Caco-2 (cell line): ENCODE measurements around the gene PPP6R3. TPM values are rescaled to one million over a fixed set of nuclear protein-coding genes. Genes with fewer than 3 reads are reported as not detected.
A peak's percentile ranks its signal among the peaks of the same experiment; 100 is the strongest.

Source experiments
- BruUV-seq: library from RNA; stranded (reverse); fragments of 400-500 nt; replicated peaks from 2 replicates; lab custom pipeline; 2021; lab: Mats Ljungman, UMichigan
- CTCF ChIA-PET: fragments of 300-600 bp; sonication (Branson Sonifier 250); formaldehyde crosslinking; loops from one replicate; lab custom pipeline; 2022; ENCODE audit warnings: antibody characterized with exemption; lab: Charles Lee
- POLR2A ChIA-PET: fragments of 300-600 bp; sonication (Branson Sonifier 250); formaldehyde crosslinking; loops from one replicate; lab custom pipeline; 2022; ENCODE audit warnings: antibody characterized with exemption; lab: Charles Lee
- DNase-seq, 2 experiments: peaks; one replicate each; pipeline versions ENCODE4 v3.0.0 to v3.0.0-alpha.2; 2020 to 2022
- H3K27me3 ChIP-seq: replicated peaks from 2 replicates; pipeline ENCODE4 v1.6.0; 2011; ENCODE audit warnings: low read length; ENCODE audit not compliant: control insufficient read depth, insufficient read depth
- H3K36me3 ChIP-seq: 2 replicates; pipeline ENCODE4 v1.5.1; 2011; ENCODE audit warnings: low read length; ENCODE audit not compliant: control insufficient read depth, insufficient read depth
- H3K4me1 ChIP-seq: fragments of 250-450 bp; sonication (Bioruptor Pico); 2 replicates; pipeline ENCODE4 v1.5.1; 2020; ENCODE audit warnings: mild to moderate bottlenecking
- H3K4me3 ChIP-seq: 2 replicates; pipeline ENCODE4 v1.5.1; 2011; ENCODE audit warnings: low read depth, mild to moderate bottlenecking, control low read depth, low read length
- H3K9me3 ChIP-seq: fragments of 250-450 bp; sonication (Bioruptor Pico); 2 replicates; pipeline ENCODE4 v1.5.1; 2020; ENCODE audit warnings: mild to moderate bottlenecking, moderate library complexity
- H3K27ac Mint-ChIP-seq: one replicate; pipeline ENCODE4 v1.8.0; 2022; ENCODE audit warnings: mixed read lengths; ENCODE audit not compliant: unreplicated experiment
- H3K27me3 Mint-ChIP-seq: one replicate; pipeline ENCODE4 v1.8.0; 2022; ENCODE audit warnings: mixed read lengths; ENCODE audit not compliant: insufficient read depth, unreplicated experiment
- H3K36me3 Mint-ChIP-seq: one replicate; pipeline ENCODE4 v1.8.0; 2022; ENCODE audit warnings: mild to moderate bottlenecking, mixed read lengths; ENCODE audit not compliant: insufficient read depth, unreplicated experiment
- H3K4me1 Mint-ChIP-seq: one replicate; pipeline ENCODE4 v1.8.0; 2022; ENCODE audit warnings: low read depth, mixed read lengths; ENCODE audit not compliant: unreplicated experiment
- H3K4me3 Mint-ChIP-seq: one replicate; pipeline ENCODE4 v1.8.0; 2022; ENCODE audit warnings: mild to moderate bottlenecking, moderate library complexity, mixed read lengths; ENCODE audit not compliant: unreplicated experiment
- H3K9me3 Mint-ChIP-seq: one replicate; pipeline ENCODE4 v1.8.0; 2022; ENCODE audit warnings: mixed read lengths; ENCODE audit not compliant: unreplicated experiment
- CTCF ChIP-seq, 2 experiments: fragments of 200-600 bp in 1 of 2; IDR thresholded peaks; 1 replicate in 1 of 2; 2 replicates in 1 of 2; pipeline versions ENCODE4 v1.5.1 to v1.8.0; 2011 to 2022; ENCODE audit warnings: antibody characterized with exemption in 1 of 2, control low read depth in 1 of 2, inconsistent platforms in 1 of 2, low read depth in 1 of 2, low read length in 1 of 2, mild to moderate bottlenecking in 1 of 2, moderate library complexity in 1 of 2; ENCODE audit not compliant: insufficient read depth in 1 of 2, severe bottlenecking in 1 of 2, unreplicated experiment in 1 of 2
- intact Hi-C: fragments of 100-400 bp; cut with micrococcal nuclease; formaldehyde crosslinking; loops from one replicate; pipeline ENCODE4 v1.10.0; 2022; ENCODE audit not compliant: unreplicated experiment
- total RNA-seq: library from RNA; stranded (reverse); gene quantifications from 2 replicates; pipeline ENCODE4 v1.2.3, GENCODE V29; 2022

PPP6R3 gene
- total RNA-seq, 1 experiment from 2014 or later = 276 TPM

- peaks cover 88% of the 10 kb centered on the region for H3K36me3 Mint-ChIP-seq
- ChIA-PET POLR2A (no interaction called here), CTCF (no interaction called here)
- Histone ChIP-seq H3K9me3 (no peaks in the 10 kb centered on the region), H3K4me1 (peaks cover 23% of the 10 kb centered on the region), H3K36me3 (peaks cover 10% of the 10 kb centered on the region; the same call in 1 of the 2 replicates), H3K27me3 (no peaks in the 10 kb centered on the region), H3K4me3 (no peak overlapping the region)
- no TSS peak for BruUV-seq
- H3K27ac Mint-ChIP-seq = peak overlapping the region; percentile 17
- peaks cover 13% of the 10 kb centered on the region for H3K9me3 Mint-ChIP-seq
- no peaks in the 10 kb centered on the region for H3K27me3 Mint-ChIP-seq
- TF ChIP-seq CTCF (IDR thresholded peaks at IDR 0.05; ENCODE audit: insufficient read depth in 1 of 2, low read depth in 1 of 2, low read length in 1 of 2, severe bottlenecking in 1 of 2, unreplicated experiment in 1 of 2) = no peak
- DNase-seq = no peak
- intact Hi-C loops = no loop called here
- peak overlapping the region; percentile 2 for H3K4me3 Mint-ChIP-seq
- H3K4me1 Mint-ChIP-seq = peaks cover 60% of the 10 kb centered on the region
Observed at GRCh38 chr11:68468217-68468828, 7.8 kb downstream of the PPP6R3 start.

- POLR2A ChIA-PET = no interaction called here
- H3K36me3 Mint-ChIP-seq = peaks cover 95% of the 10 kb centered on the region
- TF ChIP-seq CTCF (IDR thresholded peaks at IDR 0.05; ENCODE audit: insufficient read depth in 1 of 2, low read depth in 1 of 2, low read length in 1 of 2, severe bottlenecking in 1 of 2, unreplicated experiment in 1 of 2) = no peak
- H3K27ac Mint-ChIP-seq = no peak overlapping the region
- peaks cover 13% of the 10 kb centered on the region for H3K9me3 Mint-ChIP-seq
- Histone ChIP-seq H3K4me3 (no peak overlapping the region), H3K27me3 (no peaks in the 10 kb centered on the region), H3K36me3 (peaks cover 10% of the 10 kb centered on the region; the same call in 1 of the 2 replicates), H3K9me3 (no peaks in the 10 kb centered on the region), H3K4me1 (peaks cover 23% of the 10 kb centered on the region)
- BruUV-seq = no TSS peak
- no peak overlapping the region for H3K4me3 Mint-ChIP-seq
- no peak for DNase-seq
- peaks cover 55% of the 10 kb centered on the region for H3K4me1 Mint-ChIP-seq
- no peaks in the 10 kb centered on the region for H3K27me3 Mint-ChIP-seq
- CTCF ChIA-PET = no interaction called here
- intact Hi-C loops = no loop called here
Observed at GRCh38 chr11:68469122-68469521, 8.6 kb downstream of the PPP6R3 start.

GRCh38 chr11:68469642-68470041 lies 9.1 kb downstream of the PPP6R3 start:
- no peak for DNase-seq
- peaks cover 95% of the 10 kb centered on the region for H3K36me3 Mint-ChIP-seq
- CTCF ChIA-PET = no interaction called here
- H3K9me3 Mint-ChIP-seq = peaks cover 13% of the 10 kb centered on the region
- POLR2A ChIA-PET = no interaction called here
- no peaks in the 10 kb centered on the region for H3K9me3 ChIP-seq
- H3K4me1 Mint-ChIP-seq = peaks cover 49% of the 10 kb centered on the region
- no peaks in the 10 kb centered on the region for H3K27me3 Mint-ChIP-seq
- H3K4me1 ChIP-seq = peaks cover 23% of the 10 kb centered on the region
- H3K4me3 Mint-ChIP-seq = no peak overlapping the region
- BruUV-seq = no TSS peak
- H3K4me3 ChIP-seq = no peak overlapping the region
- no peak for TF ChIP-seq CTCF (IDR thresholded peaks at IDR 0.05; ENCODE audit: insufficient read depth in 1 of 2, low read depth in 1 of 2, low read length in 1 of 2, severe bottlenecking in 1 of 2, unreplicated experiment in 1 of 2)
- intact Hi-C loops = no loop called here
- H3K27ac Mint-ChIP-seq = no peak overlapping the region
- no peaks in the 10 kb centered on the region for H3K27me3 ChIP-seq
- H3K36me3 ChIP-seq = peaks cover 10% of the 10 kb centered on the region; the same call in 1 of the 2 replicates
